Neural progenitor cell (in vitro differentiated cells): ENCODE measurements around the gene DCC.

Source experiments
- CTCF ChIP-seq: fragments of 200-600 bp; sonication (generic); IDR thresholded peaks from 2 replicates; pipeline ENCODE4 v1.5.1; 2017; ENCODE audit warnings: antibody characterized with exemption, mild to moderate bottlenecking
- EZH2 ChIP-seq: fragments of 200-600 bp; sonication (generic); IDR thresholded peaks from 2 replicates; pipeline ENCODE4 v1.6.1; 2017; ENCODE audit warnings: antibody characterized with exemption, mild to moderate bottlenecking, moderate library complexity

GRCh38 chr18:53375621-53376020 lies 1035.6 kb downstream of the DCC start:
- no peak for TF ChIP-seq CTCF
- TF ChIP-seq EZH2, result no peak
